Measurements from ENCODE around the gene ZNF445. TPM values are rescaled to one million over a fixed set of nuclear protein-coding genes. Genes with fewer than 3 reads are reported as not detected.

Gene ZNF445
- total RNA-seq, 1 experiment from 2014 or later = 11.9 TPM

- Histone ChIP-seq H3K9me3 (ENCODE audit: control insufficient read depth, insufficient read depth, low read depth, low read length) (no peaks in the 10 kb centered on the region), H3K27me3 (ENCODE audit: control insufficient read depth, insufficient read depth, low read length) (0 out of 2 replicates have a peak, but pooled peaks cover 2% of the 10 kb centered on the region), H3K27ac (ENCODE audit: low read length) (no peak overlapping the region), H3K36me3 (ENCODE audit: control insufficient read depth, insufficient read depth, low read length) (no peaks in the 10 kb centered on the region), H3K4me3 (ENCODE audit: low read depth in 2 of 2, low read length in 2 of 2) (no peak overlapping the region), H3K4me1 (ENCODE audit: control insufficient read depth, insufficient read depth, low read length) (no peaks in the 10 kb centered on the region)
- ATAC-seq (no peak), DNase-seq (ENCODE audit: low read depth, low spot score) (no peak)
- in situ Hi-C loops (cut with HindIII; ENCODE audit: low pct_unique_long_range_greater_than_20kb, low sequenced_read_pairs) = no loop called here
- ChIA-PET CTCF (no interaction called here), POLR2A (no interaction called here)
- intact Hi-C loops (cut with micrococcal nuclease; ENCODE audit: unreplicated experiment) = no loop called here
- TF ChIP-seq REST (IDR thresholded peaks at IDR 0.05; ENCODE audit: insufficient read depth in 1 of 2, low read depth in 2 of 2, low read length in 1 of 2) (no peak), TCF7L2 (IDR thresholded peaks at IDR 0.05; ENCODE audit: low read depth, low read length) (no peak), CTCF (IDR thresholded peaks at IDR 0.05) (no peak), SIN3A (IDR thresholded peaks at IDR 0.05; ENCODE audit: borderline replicate concordance, insufficient read depth, low read depth, low read length) (no peak), POLR2AphosphoS5 (IDR thresholded peaks at IDR 0.05; ENCODE audit: low read depth, low read length) (no peak)
- BruUV-seq (replicated peaks) = no TSS peak
Measured at GRCh38 chr3:44522494-44522933, 45.0 kb upstream of the ZNF445 start.

- TF ChIP-seq SIN3A (IDR thresholded peaks at IDR 0.05; ENCODE audit: borderline replicate concordance, insufficient read depth, low read depth, low read length) = no peak
- no peak for TF ChIP-seq REST (IDR thresholded peaks at IDR 0.05; ENCODE audit: insufficient read depth in 1 of 2, low read depth in 2 of 2, low read length in 1 of 2)
- TF ChIP-seq CTCF (IDR thresholded peaks at IDR 0.05) = no peak
- no peak for TF ChIP-seq TCF7L2 (IDR thresholded peaks at IDR 0.05; ENCODE audit: low read depth, low read length)
- TF ChIP-seq POLR2AphosphoS5 (IDR thresholded peaks at IDR 0.05; ENCODE audit: low read depth, low read length) = no peak
- ATAC-seq = no peak
- Histone ChIP-seq H3K4me1 (ENCODE audit: control insufficient read depth, insufficient read depth, low read length) (no peaks in the 10 kb centered on the region), H3K36me3 (ENCODE audit: control insufficient read depth, insufficient read depth, low read length) (no peaks in the 10 kb centered on the region), H3K9me3 (ENCODE audit: control insufficient read depth, insufficient read depth, low read depth, low read length) (no peaks in the 10 kb centered on the region), H3K27ac (ENCODE audit: low read length) (no peak overlapping the region), H3K4me3 (ENCODE audit: low read depth in 2 of 2, low read length in 2 of 2) (no peak overlapping the region), H3K27me3 (ENCODE audit: control insufficient read depth, insufficient read depth, low read length) (0 out of 2 replicates have a peak, but pooled peaks cover 2% of the 10 kb centered on the region)
- ChIA-PET CTCF (no interaction called here), POLR2A (no interaction called here)
- no peak for DNase-seq (ENCODE audit: low read depth, low spot score)
- in situ Hi-C loops (cut with HindIII; ENCODE audit: low pct_unique_long_range_greater_than_20kb, low sequenced_read_pairs) (no loop called here), intact Hi-C loops (cut with micrococcal nuclease; ENCODE audit: unreplicated experiment) (no loop called here)
- no TSS peak for BruUV-seq (replicated peaks)
Measured at GRCh38 chr3:44521721-44522120, 44.3 kb upstream of the ZNF445 start.

All from Panc1 (cell line).